Naive thymus-derived CD4-positive, alpha-beta T cell (primary cell): ENCODE results near the gene ZNF652. TPM values are rescaled to one million over a fixed set of nuclear protein-coding genes. Genes with fewer than 3 reads are reported as not detected.
"Not testable (repeated sequence)": the region's sequence is repeated elsewhere in the genome, so short reads cannot be mapped to it uniquely, and the experiment has no call there.

Experiments used
- ATAC-seq: fragments of 150-1000 bp; cut with Tn5 transposase; 2 replicates; pipeline ENCODE4 v1.10.0; 2021; ENCODE audit warnings: mild to moderate bottlenecking, moderate library complexity
- CTCF ChIA-PET: fragments of 350-600 bp; sonication (Branson Sonifier 250); formaldehyde crosslinking; loops from one replicate; lab custom pipeline; 2021; ENCODE audit warnings: antibody characterized with exemption; lab: Charles Lee
- POLR2A ChIA-PET: fragments of 350-600 bp; sonication (Branson Sonifier 250); formaldehyde crosslinking; loops from one replicate; lab custom pipeline; 2021; ENCODE audit warnings: antibody characterized with exemption, inconsistent platforms; lab: Charles Lee
- DNase-seq, 9 donors: peaks; one replicate each; pipeline versions ENCODE4 v3.0.0 to v3.0.0-alpha.2; 2020 to 2022; ENCODE audit warnings: mixed read lengths in 1 of 9
- H3K27ac ChIP-seq: one replicate; pipeline ENCODE4 v1.7.0; 2013; ENCODE audit warnings: mild to moderate bottlenecking, low read depth, low read length, moderate library complexity
- H3K27me3 ChIP-seq, 2 donors: one replicate each; pipeline ENCODE4 v1.7.0; 2013; ENCODE audit warnings: low read length in 2 of 2, mild to moderate bottlenecking in 2 of 2, moderate library complexity in 2 of 2; ENCODE audit not compliant: control insufficient read depth in 2 of 2, insufficient read depth in 2 of 2
- H3K36me3 ChIP-seq, 3 experiments: 1 replicate in 2 of 3; 2 replicates in 1 of 3; pipeline ENCODE4 v1.7.0; 2013; ENCODE audit warnings: low read length in 3 of 3, mild to moderate bottlenecking in 3 of 3, moderate library complexity in 1 of 3; ENCODE audit not compliant: insufficient read depth in 3 of 3, control insufficient read depth in 2 of 3
- H3K4me1 ChIP-seq, 2 donors: one replicate each; pipeline ENCODE4 v1.7.0; 2013; ENCODE audit warnings: low read length in 2 of 2, mild to moderate bottlenecking in 2 of 2, moderate library complexity in 1 of 2; ENCODE audit not compliant: control insufficient read depth in 2 of 2, insufficient read depth in 2 of 2
- H3K4me3 ChIP-seq: 2 replicates; pipeline ENCODE4 v1.7.0; 2013; ENCODE audit warnings: mild to moderate bottlenecking, low read length
- H3K9me3 ChIP-seq, 3 experiments: 1 replicate in 2 of 3; 2 replicates in 1 of 3; pipeline ENCODE4 v1.7.0; 2013; ENCODE audit warnings: low read length in 3 of 3; ENCODE audit not compliant: control insufficient read depth in 2 of 3
- H3K27ac Mint-ChIP-seq, 9 donors: one replicate each; pipeline ENCODE4 v1.8.0; 2020 to 2022; ENCODE audit warnings: mixed read lengths in 9 of 9, mild to moderate bottlenecking in 8 of 9, moderate library complexity in 5 of 9, inconsistent platforms in 2 of 9
- H3K27me3 Mint-ChIP-seq, 5 donors: one replicate each; pipeline ENCODE4 v1.8.0; 2021 to 2022; ENCODE audit warnings: mixed read lengths in 5 of 5, mild to moderate bottlenecking in 1 of 5
- H3K36me3 Mint-ChIP-seq, 5 donors: one replicate each; pipeline ENCODE4 v1.8.0; 2020 to 2022; ENCODE audit warnings: mixed read lengths in 5 of 5, mild to moderate bottlenecking in 3 of 5, inconsistent platforms in 1 of 5
- H3K4me1 Mint-ChIP-seq, 7 donors: one replicate each; pipeline ENCODE4 v1.8.0; 2020 to 2022; ENCODE audit warnings: mixed read lengths in 7 of 7, mild to moderate bottlenecking in 3 of 7, inconsistent platforms in 1 of 7
- H3K4me3 Mint-ChIP-seq, 10 donors: one replicate each; pipeline ENCODE4 v1.8.0; 2020 to 2022; ENCODE audit warnings: mild to moderate bottlenecking in 10 of 10, mixed read lengths in 10 of 10, moderate library complexity in 6 of 10, inconsistent platforms in 2 of 10
- H3K9me3 Mint-ChIP-seq, 11 donors: one replicate each; pipeline ENCODE4 v1.8.0; 2020 to 2022; ENCODE audit warnings: mixed read lengths in 11 of 11, mild to moderate bottlenecking in 4 of 11, inconsistent platforms in 1 of 11, moderate library complexity in 1 of 11
- intact Hi-C, 2 donors: fragments of 100-400 bp; cut with micrococcal nuclease; formaldehyde crosslinking; loops; one replicate each; pipeline ENCODE4 v1.15.1; 2023
- polyA plus RNA-seq, 2 donors: library from polyadenylated mRNA; unstranded; fragments of 300-500 nt; fragmentation: Illumina TruSeq; gene quantifications; one replicate each; pipeline ENCODE4 v1.2.3, GENCODE V29; 2021
- total RNA-seq, 6 experiments: library from RNA in 5 of 6; stranded (reverse) in 5 of 6; gene quantifications; 1 replicate in 5 of 6; 2 replicates in 1 of 6; pipeline ENCODE4 v1.2.3 and lab custom pipeline; 2021 to 2026

ZNF652 gene
- total and polyA plus RNA-seq, 7 experiments from 2014 or later, result 19.3 to 64.4 (median 46.1) TPM

DNA sequence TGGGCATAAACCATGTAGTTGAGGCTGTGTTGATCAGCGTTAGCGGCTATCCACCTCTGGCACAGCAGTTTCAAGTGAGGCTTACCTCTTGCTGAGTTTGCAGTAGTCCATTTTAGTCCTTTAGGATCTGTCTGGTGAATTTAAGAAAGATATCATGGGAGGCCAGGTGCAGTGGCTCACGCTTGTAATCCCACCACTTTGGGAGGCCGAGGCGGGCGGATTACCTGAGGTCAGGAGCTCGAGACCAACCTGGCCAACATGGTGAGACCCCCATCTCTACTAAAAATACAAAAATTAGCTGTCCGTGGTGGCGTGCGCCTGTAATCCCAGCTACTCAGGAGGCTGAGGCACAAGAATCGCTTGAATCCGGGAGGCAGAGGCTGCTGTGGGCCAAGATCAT is 86.1 kb downstream of the ZNF652 start:
- H3K9me3 ChIP-seq, H3K27me3 Mint-ChIP-seq, DNase-seq, H3K4me3 ChIP-seq, H3K36me3 Mint-ChIP-seq, POLR2A ChIA-PET, H3K27ac Mint-ChIP-seq, H3K36me3 ChIP-seq, H3K9me3 Mint-ChIP-seq, H3K4me3 Mint-ChIP-seq, H3K4me1 Mint-ChIP-seq, H3K27me3 ChIP-seq, H3K27ac ChIP-seq, H3K4me1 ChIP-seq, ATAC-seq: not testable (repeated sequence)
- intact Hi-C loops, result loop anchor here in 1 of 2 donors (1.0 kb wide), 1 partner anchor 96 kb away; no protein-coding TSS in a partner anchor
- CTCF ChIA-PET, result interaction anchor here (0.7 kb wide), 1 partner anchor 563 kb away, joined by 4 read pairs; no protein-coding TSS in a partner anchor

DNA sequence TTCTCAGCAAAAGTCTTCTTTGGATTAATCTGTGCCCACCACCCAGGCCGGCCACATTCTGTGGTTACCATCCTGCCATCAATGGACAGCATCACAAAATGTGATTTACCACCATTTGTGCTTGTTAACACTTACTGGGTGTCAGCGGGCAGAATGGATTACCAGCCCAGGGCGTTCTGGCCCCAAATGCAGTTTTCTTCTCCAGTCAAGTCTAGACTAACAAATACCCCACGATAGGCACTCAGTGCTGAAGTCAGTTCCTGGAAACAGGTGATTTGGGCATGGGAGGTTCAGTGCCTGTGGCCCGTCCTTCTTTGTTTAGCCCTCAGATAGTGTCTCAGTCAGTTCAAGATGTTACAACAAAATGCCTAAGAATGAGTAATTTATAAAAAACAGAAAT is 92.7 kb downstream of the ZNF652 start:
- Histone ChIP-seq H3K27me3 (no peaks in the 10 kb centered on the region), H3K4me3 (no peak overlapping the region), H3K4me1 (no peaks in the 10 kb centered on the region), H3K36me3 (no peaks in the 10 kb centered on the region), H3K27ac (no peak overlapping the region), H3K9me3 (no peaks in the 10 kb centered on the region)
- Mint-ChIP-seq H3K4me3 (no peak overlapping the region), H3K36me3 (no peaks in the 10 kb centered on the region), H3K4me1 (no peaks in the 10 kb centered on the region), H3K9me3 (no peaks in the 10 kb centered on the region), H3K27me3 (no peaks in the 10 kb centered on the region), H3K27ac (no peak overlapping the region)
- ATAC-seq, result no peak
- CTCF ChIA-PET, result no interaction called here
- no peak for DNase-seq
- POLR2A ChIA-PET, result no interaction called here
- intact Hi-C loops, result no loop called here

DNA sequence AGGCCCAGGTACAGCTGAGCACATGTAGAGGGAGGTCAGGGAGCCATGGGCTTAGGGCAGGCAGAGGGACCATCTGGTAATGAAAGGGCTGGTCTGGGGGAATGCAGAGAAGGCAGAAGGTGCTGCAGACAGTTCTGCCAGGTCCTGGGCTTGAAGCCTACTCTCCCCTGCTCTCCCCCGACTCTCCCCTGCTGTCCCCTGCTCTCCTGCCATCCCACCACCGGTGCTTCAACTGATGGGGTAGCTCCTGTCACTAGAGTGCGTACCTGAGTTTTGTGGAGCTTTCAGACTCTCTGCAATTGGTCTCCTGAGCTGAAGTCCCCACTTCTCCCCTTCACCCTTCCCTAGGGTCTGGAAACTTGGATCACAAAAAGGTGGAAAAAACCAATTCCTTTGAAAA is 94.1 kb downstream of the ZNF652 start:
- no peak for DNase-seq
- intact Hi-C loops, result no loop called here
- Mint-ChIP-seq H3K4me3 (no peak overlapping the region), H3K36me3 (no peaks in the 10 kb centered on the region), H3K9me3 (no peaks in the 10 kb centered on the region), H3K27ac (no peak overlapping the region), H3K27me3 (peaks cover 0 to 7% (median 0%) of the 10 kb centered on the region in 5 donors), H3K4me1 (no peaks in the 10 kb centered on the region)
- no peaks in the 10 kb centered on the region for H3K36me3 ChIP-seq
- no peaks in the 10 kb centered on the region for H3K9me3 ChIP-seq
- H3K27me3 ChIP-seq, result no peaks in the 10 kb centered on the region
- ATAC-seq, result no peak
- no peak overlapping the region for H3K4me3 ChIP-seq
- ChIA-PET CTCF (no interaction called here), POLR2A (no interaction called here)
- no peak overlapping the region for H3K27ac ChIP-seq
- H3K4me1 ChIP-seq, result no peaks in the 10 kb centered on the region

DNA sequence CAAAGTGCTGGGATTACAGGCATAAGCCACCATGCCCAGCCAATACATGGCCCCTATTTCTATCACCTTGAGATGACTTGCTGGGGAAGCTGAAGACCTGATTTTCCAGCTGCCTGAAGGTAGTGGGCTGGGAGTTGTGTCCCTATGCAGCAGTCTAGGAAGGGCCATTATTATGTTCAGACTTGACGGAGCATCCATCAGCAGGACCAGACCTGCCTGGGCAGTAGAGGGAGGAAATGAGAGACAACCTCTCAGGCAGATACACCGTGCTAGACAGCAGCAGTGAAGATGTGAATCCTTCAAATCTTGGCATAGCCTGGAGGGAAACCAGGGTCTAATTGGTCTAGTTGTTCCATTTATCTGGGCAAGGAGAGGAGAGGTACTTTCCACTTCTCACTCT is 95.8 kb downstream of the ZNF652 start:
- peaks cover 0 to 2% (median 1%) of the 10 kb centered on the region in 7 donors for H3K4me1 Mint-ChIP-seq
- CTCF ChIA-PET, result no interaction called here
- H3K27ac Mint-ChIP-seq, result no peak overlapping the region
- intact Hi-C loops, result no loop called here
- H3K27me3 Mint-ChIP-seq, result peaks cover 0 to 10% (median 2%) of the 10 kb centered on the region in 5 donors
- no peaks in the 10 kb centered on the region for H3K27me3 ChIP-seq
- no peak overlapping the region for H3K4me3 ChIP-seq
- POLR2A ChIA-PET, result no interaction called here
- ATAC-seq (no peak), DNase-seq (no peak)
- no peak overlapping the region for H3K27ac ChIP-seq
- H3K36me3 Mint-ChIP-seq, result no peaks in the 10 kb centered on the region
- H3K4me1 ChIP-seq, result no peaks in the 10 kb centered on the region
- H3K9me3 Mint-ChIP-seq, result no peaks in the 10 kb centered on the region
- no peaks in the 10 kb centered on the region for H3K36me3 ChIP-seq
- no peak overlapping the region for H3K4me3 Mint-ChIP-seq
- H3K9me3 ChIP-seq, result no peaks in the 10 kb centered on the region

DNA sequence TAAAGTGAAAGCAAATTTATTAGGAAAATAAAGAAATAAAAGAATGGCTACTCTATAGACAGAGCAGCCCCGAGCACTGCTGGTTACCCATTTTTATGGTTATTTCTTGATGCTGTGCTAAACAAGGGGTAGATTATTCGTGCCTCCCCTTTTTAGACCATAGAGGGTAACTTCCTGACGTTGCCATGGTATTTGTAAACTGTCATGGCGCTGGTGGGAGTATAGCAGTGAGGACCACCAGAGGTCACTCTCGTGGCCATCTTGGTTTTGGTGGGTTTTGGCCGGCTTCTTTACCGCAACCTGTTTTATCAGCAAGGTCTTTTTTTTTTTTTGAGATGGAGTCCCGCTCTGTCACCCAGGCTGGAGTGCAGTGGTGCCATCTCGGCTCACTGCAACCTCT is 100.5 kb downstream of the ZNF652 start:
- Mint-ChIP-seq H3K4me3 (peak overlapping the region in 8 of 10 donors; percentile 12 to 83 (median 79)), H3K4me1 (peaks cover 0 to 10% (median 8%) of the 10 kb centered on the region in 7 donors), H3K27me3 (peaks cover 0 to 22% (median 8%) of the 10 kb centered on the region in 5 donors)
- H3K36me3 ChIP-seq, H3K9me3 ChIP-seq, ATAC-seq, H3K27ac ChIP-seq, DNase-seq, POLR2A ChIA-PET, H3K9me3 Mint-ChIP-seq, CTCF ChIA-PET, H3K36me3 Mint-ChIP-seq, H3K27ac Mint-ChIP-seq, H3K4me3 ChIP-seq, H3K27me3 ChIP-seq, H3K4me1 ChIP-seq: not testable (repeated sequence)
- intact Hi-C loops, result loop anchor here in 1 of 2 donors (2.0 kb wide), 1 partner anchor 35 kb away; no protein-coding TSS in a partner anchor

DNA sequence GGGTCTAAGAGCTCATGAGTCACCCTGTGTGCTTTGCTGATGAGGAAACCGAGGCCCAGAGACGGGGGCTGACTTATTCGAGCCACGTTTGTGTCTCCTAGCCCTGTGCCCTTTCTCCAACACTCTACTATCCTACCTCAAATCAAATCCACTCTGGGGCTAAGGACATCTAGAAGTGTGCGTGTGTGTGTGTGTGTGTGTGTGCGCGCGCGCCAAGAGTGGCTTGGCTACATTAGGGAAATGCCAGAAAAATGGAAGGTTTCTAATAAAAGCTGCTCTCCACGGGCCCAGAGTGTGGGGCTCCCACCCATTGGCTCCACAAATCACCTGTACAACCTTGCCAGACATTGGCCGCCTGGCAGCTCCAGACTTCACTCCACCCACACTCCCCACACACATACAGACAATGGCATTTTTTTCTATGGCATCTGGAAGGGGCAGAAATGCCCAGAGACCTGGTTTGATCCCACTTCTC is 101.2 kb downstream of the ZNF652 start:
- ChIA-PET POLR2A (no interaction called here), CTCF (no interaction called here)
- peak overlapping the region; percentile 62 to 83 (median 80) for H3K4me3 Mint-ChIP-seq
- peak overlapping the region; percentile 55 for H3K4me3 ChIP-seq
- no peaks in the 10 kb centered on the region for H3K36me3 ChIP-seq
- peak in 1 of 9 donors; percentile 13 for DNase-seq
- no peaks in the 10 kb centered on the region for H3K9me3 ChIP-seq
- intact Hi-C loops, result loop anchor here in 1 of 2 donors (2.0 kb wide), 1 partner anchor 34 kb away; no protein-coding TSS in a partner anchor
- no peak overlapping the region for H3K27ac ChIP-seq
- peaks cover 5 to 6% of the 10 kb centered on the region in 2 donors for H3K4me1 ChIP-seq
- no peak for ATAC-seq
- no peaks in the 10 kb centered on the region for H3K27me3 ChIP-seq
- no peaks in the 10 kb centered on the region for H3K36me3 Mint-ChIP-seq
- H3K4me1 Mint-ChIP-seq, result peaks cover 0 to 10% (median 8%) of the 10 kb centered on the region in 7 donors
- H3K27ac Mint-ChIP-seq, result peak overlapping the region in 4 of 9 donors; percentile 25 to 68 (median 44)
- H3K9me3 Mint-ChIP-seq, result no peaks in the 10 kb centered on the region
- peaks cover 0 to 22% (median 8%) of the 10 kb centered on the region in 5 donors for H3K27me3 Mint-ChIP-seq
